Embryonic facial prominence (tissue), 1 donor: ENCODE results near the gene ALS2.
"Not testable (repeated sequence)": the region's sequence is repeated elsewhere in the genome, so short reads cannot be mapped to it uniquely, and the experiment has no call there.

ENCODE experiments used
- DNase-seq: peaks from one replicate; pipeline ENCODE4 v3.0.0-alpha.2; 2016; ENCODE audit errors: extremely low spot score

Gene ALS2

DNA sequence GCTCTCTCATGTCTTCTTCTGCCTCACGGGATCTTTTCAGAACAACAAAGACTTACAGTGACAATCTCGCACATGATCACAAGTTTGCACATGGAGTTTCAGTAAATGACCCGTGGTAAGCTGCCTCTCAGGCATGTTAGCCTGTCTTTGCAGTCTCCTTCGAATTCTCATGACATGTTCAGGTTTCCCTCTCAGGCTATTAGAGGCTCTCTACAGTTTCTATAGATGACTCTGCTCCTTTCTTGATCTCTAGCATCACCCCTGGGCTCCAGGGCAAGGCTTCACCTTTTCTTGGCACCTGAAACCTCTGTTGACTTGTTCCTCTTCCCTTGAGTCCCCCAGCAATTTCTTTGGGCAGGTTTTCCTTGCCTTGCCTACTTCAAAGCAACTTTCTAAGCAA, 105.3 kb downstream of the ALS2 start:
- DNase-seq = no peak

DNA sequence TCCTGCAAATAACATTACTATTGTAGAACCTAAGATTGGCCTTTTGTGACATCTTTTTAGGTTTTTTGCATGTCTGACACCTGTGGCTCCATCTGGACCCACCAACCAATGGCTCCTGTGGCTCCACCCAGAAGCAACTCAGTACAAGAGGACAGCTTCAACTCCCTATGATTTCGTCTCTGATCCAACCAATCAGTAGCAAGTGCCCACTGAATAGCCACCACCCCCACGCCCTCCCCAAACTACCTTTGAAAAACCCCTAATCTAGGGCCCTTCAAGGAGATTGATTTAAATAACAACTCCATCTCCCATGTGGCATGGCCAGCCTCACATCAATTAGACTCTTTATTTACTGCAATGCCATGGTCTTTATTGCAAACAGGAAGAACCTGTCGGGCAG, 105.9 kb downstream of the ALS2 start:
- DNase-seq = no peak

DNA sequence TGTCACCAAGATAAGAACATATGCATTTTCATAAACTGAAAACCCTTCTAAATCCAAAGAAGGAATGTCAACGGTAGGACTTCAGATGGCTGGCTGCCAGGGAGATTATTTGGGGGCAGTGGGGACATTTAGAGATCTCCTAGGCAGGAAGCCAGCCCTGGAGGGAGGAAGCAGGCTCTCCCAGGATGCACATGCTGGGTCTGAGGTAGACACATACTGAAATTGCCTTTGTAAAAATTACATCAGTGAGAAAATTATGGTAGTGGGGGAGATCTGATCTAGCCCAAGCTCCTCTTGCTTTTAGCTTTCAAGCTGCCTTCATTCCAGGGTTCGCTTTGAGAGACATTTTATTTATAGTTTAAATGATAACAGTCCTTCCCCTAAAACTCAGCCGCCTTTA, 106.4 kb downstream of the ALS2 start:
- no peak for DNase-seq

DNA sequence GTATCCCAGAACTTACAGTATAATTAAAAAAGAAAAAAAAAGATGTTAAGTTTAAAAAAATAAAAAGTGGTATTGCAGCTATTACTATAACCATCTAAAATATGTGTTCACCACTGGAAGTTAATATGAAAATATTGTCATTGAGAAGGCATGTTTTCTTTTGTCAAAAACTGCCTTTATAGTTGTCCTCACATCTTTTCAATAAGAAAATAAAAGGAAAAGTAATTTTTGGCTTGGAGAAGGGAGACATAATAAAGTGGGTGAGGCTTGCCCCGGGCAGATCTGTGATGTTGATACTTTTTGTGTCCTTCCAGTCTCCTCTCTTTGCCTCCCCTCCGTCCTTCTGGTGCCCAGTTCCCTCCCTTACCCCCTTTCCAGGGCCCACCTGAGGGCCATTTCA, 107.2 kb downstream of the ALS2 start:
- no peak for DNase-seq

GRCh38 chr2:201671205-201671604, 109.5 kb downstream of the ALS2 start:
- not testable (repeated sequence) for DNase-seq

- DNase-seq = no peak
Measured at GRCh38 chr2:201669865-201670264, 110.9 kb downstream of the ALS2 start.

GRCh38 chr2:201668402-201668910, 112.3 kb downstream of the ALS2 start:
- DNase-seq = no peak

DNA sequence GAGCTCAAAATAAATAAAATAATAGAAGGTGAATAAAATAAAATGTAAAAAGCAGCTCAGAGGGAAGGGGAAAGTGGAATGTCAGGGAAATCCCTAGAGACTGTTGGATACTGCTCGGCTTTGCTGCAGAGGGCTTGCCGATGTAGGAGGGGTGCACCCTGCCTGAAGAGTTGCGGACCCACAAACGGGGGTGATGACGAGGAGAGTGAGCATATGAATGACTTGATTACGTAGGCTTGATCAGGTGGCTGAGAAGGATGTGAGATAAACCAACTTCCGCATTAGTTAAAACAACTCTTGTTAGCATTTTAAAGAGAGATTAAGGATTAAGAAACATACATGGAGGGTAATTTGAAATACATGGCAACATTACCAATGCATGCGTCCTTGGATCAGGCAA, 116.4 kb downstream of the ALS2 start:
- no peak for DNase-seq

- DNase-seq = no peak
Measured at GRCh38 chr2:201661366-201661765, 119.4 kb downstream of the ALS2 start.

DNA sequence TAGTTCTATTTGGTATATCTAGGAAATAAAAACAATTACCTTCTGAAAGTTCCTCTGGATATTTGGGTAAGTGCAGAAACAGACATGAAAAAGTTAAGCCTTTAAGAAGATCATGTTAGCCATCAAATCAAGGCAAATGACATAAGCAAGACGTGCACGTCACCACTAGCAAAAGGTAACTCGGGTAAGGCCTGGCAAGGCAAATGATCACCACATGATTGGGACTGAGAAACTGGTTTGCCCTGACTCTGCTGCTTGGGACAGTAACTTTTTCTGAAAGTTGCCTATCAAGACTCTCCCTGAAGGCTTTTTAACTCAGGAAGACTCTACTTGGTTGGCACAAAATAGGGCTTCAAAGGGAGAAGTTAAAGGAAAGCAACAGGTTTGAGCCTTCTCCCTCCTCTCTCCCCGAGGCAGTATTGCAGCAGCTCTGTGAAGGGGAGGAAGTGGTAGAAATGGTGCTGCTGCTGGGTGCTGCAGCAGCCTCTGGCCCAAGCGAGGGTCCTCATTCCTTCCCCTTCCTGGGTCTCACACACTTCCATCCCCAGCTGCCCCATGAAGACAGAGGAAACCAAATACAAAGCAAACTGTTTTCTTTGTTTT, 120.3 kb downstream of the ALS2 start:
- no peak for DNase-seq

DNA sequence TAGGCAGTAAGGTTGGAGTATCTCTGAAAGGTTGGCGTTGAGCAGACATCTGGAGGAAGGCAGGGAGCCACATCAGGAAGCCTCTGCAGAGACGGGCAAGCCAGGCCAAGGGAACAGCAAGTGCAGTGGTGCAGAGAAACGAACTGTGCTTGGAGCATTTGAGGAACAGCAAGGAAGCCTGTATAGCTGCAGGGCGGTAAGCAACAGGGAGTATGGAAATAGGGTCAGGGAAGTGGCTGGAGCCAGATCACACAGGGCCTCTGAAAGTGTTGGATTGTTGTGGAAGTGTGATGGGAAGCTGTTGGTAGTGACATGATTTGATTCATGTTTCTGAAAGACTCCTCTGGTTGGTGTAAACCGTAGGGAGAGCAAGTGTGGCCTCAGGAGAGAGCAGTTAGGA, 124.0 kb downstream of the ALS2 start:
- no peak for DNase-seq

DNA sequence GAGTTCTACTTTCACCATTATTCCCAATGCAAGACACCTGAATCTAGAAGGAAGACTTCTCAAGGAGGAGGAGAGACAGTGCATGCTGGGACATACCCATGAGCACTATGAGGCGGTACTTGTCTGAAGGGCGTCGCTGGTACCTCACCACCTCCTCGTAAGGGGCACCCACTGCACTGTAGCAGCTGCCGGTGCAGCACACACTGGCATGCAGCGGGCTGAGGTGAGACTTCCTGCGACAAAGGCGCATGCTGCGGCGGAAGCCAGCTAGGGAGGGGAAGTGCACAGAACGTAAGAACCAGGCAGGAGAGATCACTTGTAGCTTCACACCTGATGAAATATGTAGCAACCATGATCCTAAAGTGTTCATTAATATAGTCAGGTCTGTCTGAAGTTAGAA, 124.6 kb downstream of the ALS2 start:
- no peak for DNase-seq

- DNase-seq = no peak
Measured at GRCh38 chr2:201654616-201655384, 125.9 kb downstream of the ALS2 start.

- no peak for DNase-seq
Measured at GRCh38 chr2:201653221-201653620, 127.5 kb downstream of the ALS2 start.
